ENCODE data around the gene PDZD2. TPM values are rescaled to one million over a fixed set of nuclear protein-coding genes. Genes with fewer than 3 reads are reported as not detected.
"Not testable (repeated sequence)": the region's sequence is repeated elsewhere in the genome, so short reads cannot be mapped to it uniquely, and the experiment has no call there.

The PDZD2 gene
- total RNA-seq, 2 experiments from 2014 or later: not detected

GRCh38 chr5:32116574-32117313 is 477.8 kb downstream of the PDZD2 start:
- DNase-seq: no peak
- Mint-ChIP-seq H3K27me3 (ENCODE audit: low read depth) (no peaks in the 10 kb centered on the region), H3K4me1 (ENCODE audit: low read depth) (peaks cover 6% of the 10 kb centered on the region), H3K9me3 (ENCODE audit: insufficient read depth) (no peaks in the 10 kb centered on the region), H3K4me3 (no peak overlapping the region), H3K27ac (no peak overlapping the region), H3K36me3 (ENCODE audit: low read depth) (peaks cover 46% of the 10 kb centered on the region)
- ATAC-seq: no peak
- CTCF ChIA-PET: interaction anchor here (0.8 kb wide), 1 partner anchor 10 kb away, joined by 3 read pairs; no protein-coding TSS in a partner anchor
- POLR2A ChIA-PET: no interaction called here

DNA sequence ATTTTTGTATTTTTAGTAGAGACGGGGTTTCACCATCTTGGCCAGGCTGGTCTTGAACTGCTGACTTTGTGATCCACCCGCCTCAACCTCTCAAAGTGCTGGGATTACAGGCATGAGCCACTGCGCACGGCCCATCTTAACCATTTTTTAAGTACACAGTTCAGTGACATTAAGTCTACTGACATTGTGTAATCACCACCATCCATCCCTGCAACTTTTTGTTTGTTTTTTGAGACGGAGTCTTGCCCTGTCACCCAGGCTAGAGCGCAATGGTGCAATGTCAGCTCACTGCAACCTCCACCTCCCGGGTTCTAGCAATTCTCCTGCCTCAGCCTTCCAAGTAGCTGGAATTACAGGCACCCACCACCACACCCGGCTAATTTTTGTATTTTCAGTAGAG is 480.0 kb downstream of the PDZD2 start:
- H3K9me3 Mint-ChIP-seq (ENCODE audit: insufficient read depth); DNase-seq; H3K27me3 Mint-ChIP-seq (ENCODE audit: low read depth); H3K4me3 Mint-ChIP-seq; POLR2A ChIA-PET; ATAC-seq; H3K4me1 Mint-ChIP-seq (ENCODE audit: low read depth); H3K27ac Mint-ChIP-seq; CTCF ChIA-PET: not testable (repeated sequence)
- H3K36me3 Mint-ChIP-seq (ENCODE audit: low read depth): peaks cover 53% of the 10 kb centered on the region

- ChIA-PET CTCF (no interaction called here), POLR2A (no interaction called here)
- H3K36me3 Mint-ChIP-seq (ENCODE audit: low read depth): peaks cover 52% of the 10 kb centered on the region
- H3K27me3 Mint-ChIP-seq (ENCODE audit: low read depth): no peaks in the 10 kb centered on the region
- peak overlapping the region; percentile 0 for H3K27ac Mint-ChIP-seq
- DNase-seq: no peak
- no peak overlapping the region for H3K4me3 Mint-ChIP-seq
- H3K4me1 Mint-ChIP-seq (ENCODE audit: low read depth): peaks cover 2% of the 10 kb centered on the region
- H3K9me3 Mint-ChIP-seq (ENCODE audit: insufficient read depth): no peaks in the 10 kb centered on the region
- no peak for ATAC-seq
These were observed 484.3 kb downstream of the PDZD2 start for GRCh38 chr5:32123058-32123805.

DNA sequence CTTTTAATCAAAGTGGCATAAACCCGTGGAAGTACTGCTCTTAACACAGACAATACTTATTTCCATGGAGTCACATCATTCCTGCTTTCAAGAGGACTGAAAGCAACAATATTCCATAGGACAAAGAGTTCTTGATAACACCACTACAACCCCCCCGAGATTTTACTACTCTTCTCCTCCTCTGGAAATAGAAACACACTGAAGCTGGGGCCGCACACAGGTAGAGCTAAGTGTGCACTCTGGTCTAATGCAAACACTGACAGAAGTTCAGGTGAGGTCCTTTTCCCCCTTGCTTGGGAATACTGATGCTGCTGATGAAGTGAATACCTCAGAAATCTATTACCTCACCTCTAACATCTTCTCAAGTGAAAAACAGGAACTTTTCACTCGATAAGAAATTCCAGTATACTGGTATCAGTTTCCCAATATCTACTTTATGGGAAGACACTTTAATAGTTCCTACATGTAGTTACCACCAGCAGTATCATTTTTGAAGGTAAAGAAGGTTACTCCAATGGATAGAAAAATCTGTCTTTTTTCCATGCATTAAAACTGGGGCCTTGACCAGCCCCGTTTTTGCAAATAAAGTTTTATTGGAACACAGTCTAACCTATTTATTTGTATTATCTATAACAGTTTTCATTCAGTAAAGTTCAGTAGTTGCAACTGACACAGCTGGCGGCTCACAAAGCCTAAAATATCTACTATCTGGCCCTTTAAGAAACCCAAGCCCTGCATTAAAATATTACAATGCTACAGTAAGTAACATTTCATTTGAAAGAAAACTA is 485.2 kb downstream of the PDZD2 start:
- CTCF ChIA-PET: no interaction called here
- Mint-ChIP-seq H3K9me3 (ENCODE audit: insufficient read depth) (no peaks in the 10 kb centered on the region), H3K4me1 (ENCODE audit: low read depth) (peaks cover 2% of the 10 kb centered on the region), H3K27me3 (ENCODE audit: low read depth) (no peaks in the 10 kb centered on the region), H3K36me3 (ENCODE audit: low read depth) (peaks cover 52% of the 10 kb centered on the region), H3K4me3 (no peak overlapping the region), H3K27ac (no peak overlapping the region)
- ATAC-seq (no peak), DNase-seq (no peak)
- POLR2A ChIA-PET: no interaction called here

DNA sequence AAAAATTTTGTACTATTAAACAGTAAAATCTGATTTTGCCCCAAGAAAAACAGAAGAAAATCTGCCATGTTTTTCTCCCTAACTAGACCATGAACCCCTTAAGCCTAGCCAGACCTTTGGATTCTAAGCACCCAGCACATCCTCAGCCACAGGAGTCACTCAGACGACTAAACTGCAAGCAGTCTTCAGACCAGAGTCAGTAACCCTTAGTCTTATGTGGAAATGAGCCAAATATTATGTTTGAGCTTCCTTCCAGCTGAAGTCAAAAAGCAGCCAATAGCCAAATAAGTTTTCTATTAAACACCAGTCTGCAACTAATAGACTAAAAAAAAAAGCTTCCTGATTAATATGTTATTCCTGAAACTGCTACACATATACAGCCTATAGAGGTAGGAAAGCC is 487.8 kb downstream of the PDZD2 start:
- POLR2A ChIA-PET: no interaction called here
- H3K36me3 Mint-ChIP-seq (ENCODE audit: low read depth): peaks cover 54% of the 10 kb centered on the region
- H3K27me3 Mint-ChIP-seq (ENCODE audit: low read depth): no peaks in the 10 kb centered on the region
- DNase-seq (no peak), ATAC-seq (no peak)
- no peaks in the 10 kb centered on the region for H3K9me3 Mint-ChIP-seq (ENCODE audit: insufficient read depth)
- no peak overlapping the region for H3K27ac Mint-ChIP-seq
- CTCF ChIA-PET: interaction anchor here (0.7 to 1.4 kb wide), 2 partner anchors 10 to 50 kb away, joined by 3 read pairs; no protein-coding TSS in a partner anchor
- H3K4me3 Mint-ChIP-seq: no peak overlapping the region
- peaks cover 6% of the 10 kb centered on the region for H3K4me1 Mint-ChIP-seq (ENCODE audit: low read depth)

DNA sequence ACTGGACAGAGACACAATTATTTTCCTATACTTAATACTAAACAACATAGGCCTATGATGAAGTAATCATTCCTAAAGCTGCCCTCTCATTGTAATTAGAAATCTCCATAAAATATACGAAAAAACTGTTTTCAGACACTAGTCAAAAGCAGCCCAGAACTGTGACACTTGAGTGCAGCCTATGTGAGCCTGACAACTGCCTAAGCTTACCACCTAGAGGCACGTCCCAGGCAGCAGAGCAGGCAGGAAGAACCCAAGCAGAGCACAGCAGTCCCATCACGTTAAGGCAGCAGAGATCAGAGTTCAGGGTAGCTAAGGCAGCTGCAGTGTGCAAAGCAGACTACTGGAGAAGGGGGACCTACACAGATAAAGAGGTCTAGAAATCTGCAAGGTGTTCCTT is 488.8 kb downstream of the PDZD2 start:
- H3K27me3 Mint-ChIP-seq (ENCODE audit: low read depth): no peaks in the 10 kb centered on the region
- ChIA-PET CTCF (interaction anchor here (0.9 to 1.4 kb wide), 2 partner anchors 51 to 202 kb away, joined by 3 read pairs; no protein-coding TSS in a partner anchor), POLR2A (no interaction called here)
- DNase-seq: no peak
- H3K36me3 Mint-ChIP-seq (ENCODE audit: low read depth): peaks cover 53% of the 10 kb centered on the region
- no peak for ATAC-seq
- no peak overlapping the region for H3K4me3 Mint-ChIP-seq
- no peak overlapping the region for H3K27ac Mint-ChIP-seq
- H3K4me1 Mint-ChIP-seq (ENCODE audit: low read depth): peaks cover 6% of the 10 kb centered on the region
- H3K9me3 Mint-ChIP-seq (ENCODE audit: insufficient read depth): no peaks in the 10 kb centered on the region

- POLR2A ChIA-PET: no interaction called here
- CTCF ChIA-PET: interaction anchor here (1.0 kb wide), 1 partner anchor 36 kb away, joined by 3 read pairs; no protein-coding TSS in a partner anchor
These were observed 490.2 kb downstream of the PDZD2 start for GRCh38 chr5:32129074-32129598.

DNA sequence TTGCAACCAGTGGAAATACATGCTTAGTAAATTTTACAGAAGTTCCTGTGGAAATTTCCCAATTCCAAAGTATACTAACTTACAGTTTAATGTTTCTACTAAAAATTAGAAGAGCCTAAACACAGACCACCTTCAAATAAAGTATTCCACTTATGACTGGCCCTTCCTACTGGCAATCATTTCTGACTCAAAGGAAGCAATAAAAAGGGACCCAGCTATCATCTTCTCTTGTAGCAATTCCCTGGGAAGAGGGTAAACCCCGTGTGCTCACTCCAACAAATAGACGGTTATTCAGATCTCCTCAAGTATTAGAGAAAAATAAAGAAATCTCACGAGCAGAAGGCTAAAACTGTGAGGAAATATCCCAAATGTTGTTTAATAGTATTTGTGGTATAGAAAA is 491.9 kb downstream of the PDZD2 start:
- H3K27ac Mint-ChIP-seq: no peak overlapping the region
- H3K9me3 Mint-ChIP-seq (ENCODE audit: insufficient read depth): no peaks in the 10 kb centered on the region
- H3K36me3 Mint-ChIP-seq (ENCODE audit: low read depth): peaks cover 48% of the 10 kb centered on the region
- ATAC-seq (no peak), DNase-seq (no peak)
- peaks cover 12% of the 10 kb centered on the region for H3K4me1 Mint-ChIP-seq (ENCODE audit: low read depth)
- ChIA-PET POLR2A (no interaction called here), CTCF (no interaction called here)
- no peak overlapping the region for H3K4me3 Mint-ChIP-seq
- H3K27me3 Mint-ChIP-seq (ENCODE audit: low read depth): no peaks in the 10 kb centered on the region

More at GRCh38 chr5:32129074-32129598, 490.2 kb downstream of the PDZD2 start:
- Mint-ChIP-seq H3K4me1 (ENCODE audit: low read depth) (peaks cover 6% of the 10 kb centered on the region), H3K36me3 (ENCODE audit: low read depth) (peaks cover 47% of the 10 kb centered on the region), H3K27me3 (ENCODE audit: low read depth) (no peaks in the 10 kb centered on the region), H3K27ac (no peak overlapping the region), H3K9me3 (ENCODE audit: insufficient read depth) (no peaks in the 10 kb centered on the region), H3K4me3 (no peak overlapping the region)
- DNase-seq (no peak), ATAC-seq (no peak)

- no peak overlapping the region for H3K27ac Mint-ChIP-seq
- H3K36me3 Mint-ChIP-seq (ENCODE audit: low read depth): peaks cover 41% of the 10 kb centered on the region
- peaks cover 11% of the 10 kb centered on the region for H3K4me1 Mint-ChIP-seq (ENCODE audit: low read depth)
- H3K27me3 Mint-ChIP-seq (ENCODE audit: low read depth): no peaks in the 10 kb centered on the region
- no peak overlapping the region for H3K4me3 Mint-ChIP-seq
- ChIA-PET POLR2A (interaction anchor here (0.6 kb wide), 1 partner anchor 9 kb away, joined by 3 read pairs; no protein-coding TSS in a partner anchor), CTCF (interaction anchor here (2.0 kb wide), 1 partner anchor 39 kb away, joined by 6 read pairs; no protein-coding TSS in a partner anchor)
- ATAC-seq (no peak), DNase-seq (no peak)
- no peaks in the 10 kb centered on the region for H3K9me3 Mint-ChIP-seq (ENCODE audit: insufficient read depth)
These were observed 492.7 kb downstream of the PDZD2 start for GRCh38 chr5:32131604-32132003.

DNA sequence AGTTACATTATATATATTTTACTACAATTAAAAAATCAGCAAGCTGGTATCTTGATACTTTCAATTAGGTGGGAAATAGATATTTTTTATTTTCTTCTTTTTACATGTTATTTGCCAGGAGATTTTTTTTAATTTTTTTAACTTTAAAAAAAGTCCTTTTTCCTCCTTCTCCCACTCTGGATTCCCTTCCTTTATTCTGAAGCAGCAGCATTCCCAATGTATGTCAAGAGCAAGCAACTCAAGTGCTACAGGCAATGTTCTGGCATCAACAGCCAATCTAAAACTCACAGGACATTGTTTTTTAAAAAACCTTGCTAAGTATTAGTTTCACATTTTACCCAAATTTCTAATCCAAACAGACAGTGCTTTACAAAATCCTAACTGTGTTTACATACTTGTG is 493.8 kb downstream of the PDZD2 start:
- POLR2A ChIA-PET: no interaction called here
- ATAC-seq: no peak
- Mint-ChIP-seq H3K4me1 (ENCODE audit: low read depth) (peaks cover 10% of the 10 kb centered on the region), H3K27ac (no peak overlapping the region), H3K36me3 (ENCODE audit: low read depth) (peaks cover 38% of the 10 kb centered on the region), H3K27me3 (ENCODE audit: low read depth) (no peaks in the 10 kb centered on the region), H3K9me3 (ENCODE audit: insufficient read depth) (no peaks in the 10 kb centered on the region), H3K4me3 (no peak overlapping the region)
- no peak for DNase-seq
- CTCF ChIA-PET: interaction anchor here (1.3 to 2.0 kb wide), 2 partner anchors 40 to 56 kb away, joined by 4 to 6 read pairs; no protein-coding TSS in a partner anchor

GRCh38 chr5:32135086-32135485 is 496.2 kb downstream of the PDZD2 start:
- ChIA-PET POLR2A (interaction anchor here (0.8 kb wide), 1 partner anchor 20 kb away, joined by 3 read pairs; no protein-coding TSS in a partner anchor), CTCF (interaction anchor here (0.6 to 1.1 kb wide), 2 partner anchors 42 to 585 kb away, joined by 3 to 4 read pairs; no protein-coding TSS in a partner anchor)
- no peaks in the 10 kb centered on the region for H3K9me3 Mint-ChIP-seq (ENCODE audit: insufficient read depth)
- H3K4me3 Mint-ChIP-seq: no peak overlapping the region
- peak overlapping the region; percentile 2 for H3K27ac Mint-ChIP-seq
- DNase-seq: no peak
- peaks cover 42% of the 10 kb centered on the region for H3K36me3 Mint-ChIP-seq (ENCODE audit: low read depth)
- H3K27me3 Mint-ChIP-seq (ENCODE audit: low read depth): no peaks in the 10 kb centered on the region
- peaks cover 21% of the 10 kb centered on the region for H3K4me1 Mint-ChIP-seq (ENCODE audit: low read depth)
- peak; percentile 33 for ATAC-seq

Data from activated CD8-positive, alpha-beta T cell treated with anti-CD3 and anti-CD28 coated beads, Interleukin-2, amount 10 ng/mL, durations not matched to agents 7 days and 5 days (primary cell).